Activated T-cell treated with anti-CD3 and anti-CD28 coated beads, Interleukin-2, amount 50 U/mL, for 4 hours (primary cell): ENCODE measurements around the gene RNLS. TPM values are rescaled to one million over a fixed set of nuclear protein-coding genes. Genes with fewer than 3 reads are reported as not detected.

Experiments used
- ATAC-seq, 2 donors: fragments of 200-7000 bp; cut with Tn5 transposase; one replicate each; pipeline ENCODE4 v1.10.0; 2021
- DNase-seq: peaks from one replicate; pipeline ENCODE4 v3.0.0-alpha.2; 2020
- H3K27me3 Mint-ChIP-seq: one replicate; pipeline ENCODE4 v1.8.0; 2021; ENCODE audit warnings: low read depth, mixed read lengths
- H3K36me3 Mint-ChIP-seq: one replicate; pipeline ENCODE4 v1.8.0; 2022; ENCODE audit warnings: mixed read lengths; ENCODE audit not compliant: insufficient read depth
- H3K4me1 Mint-ChIP-seq: one replicate; pipeline ENCODE4 v1.8.0; 2021; ENCODE audit warnings: low read depth, mixed read lengths
- H3K4me3 Mint-ChIP-seq: one replicate; pipeline ENCODE4 v1.8.0; 2021; ENCODE audit warnings: mild to moderate bottlenecking, moderate library complexity, mixed read lengths
- H3K9me3 Mint-ChIP-seq: one replicate; pipeline ENCODE4 v1.8.0; 2021; ENCODE audit warnings: mixed read lengths
- total RNA-seq, 3 donors: library from RNA; stranded (reverse); gene quantifications; one replicate each; pipeline ENCODE4 v1.2.1, GENCODE V29; 2021

Gene RNLS
- total RNA-seq, 3 donors from 2014 or later = 3.4 to 5.5 (median 5.4) TPM

GRCh38 chr10:88428976-88429375 is 154.1 kb downstream of the RNLS start:
- Mint-ChIP-seq H3K4me3 (no peak overlapping the region), H3K4me1 (peaks cover 6% of the 10 kb centered on the region), H3K9me3 (peaks cover 4% of the 10 kb centered on the region), H3K27me3 (no peaks in the 10 kb centered on the region), H3K36me3 (peaks cover 2% of the 10 kb centered on the region)
- DNase-seq = no peak
- ATAC-seq = no peak

GRCh38 chr10:88428442-88428841 is 154.7 kb downstream of the RNLS start:
- no peaks in the 10 kb centered on the region for H3K27me3 Mint-ChIP-seq
- H3K9me3 Mint-ChIP-seq = peaks cover 4% of the 10 kb centered on the region
- peaks cover 2% of the 10 kb centered on the region for H3K36me3 Mint-ChIP-seq
- H3K4me3 Mint-ChIP-seq = no peak overlapping the region
- DNase-seq (no peak), ATAC-seq (no peak)
- H3K4me1 Mint-ChIP-seq = peaks cover 6% of the 10 kb centered on the region

- H3K36me3 Mint-ChIP-seq = no peaks in the 10 kb centered on the region
- no peaks in the 10 kb centered on the region for H3K27me3 Mint-ChIP-seq
- DNase-seq = no peak
- no peak overlapping the region for H3K4me3 Mint-ChIP-seq
- peaks cover 6% of the 10 kb centered on the region for H3K4me1 Mint-ChIP-seq
- H3K9me3 Mint-ChIP-seq = no peaks in the 10 kb centered on the region
- no peak for ATAC-seq
Observed at GRCh38 chr10:88427024-88427423, 156.1 kb downstream of the RNLS start.

GRCh38 chr10:88424881-88425280 is 158.2 kb downstream of the RNLS start:
- Mint-ChIP-seq H3K9me3 (no peaks in the 10 kb centered on the region), H3K4me3 (no peak overlapping the region), H3K27me3 (no peaks in the 10 kb centered on the region), H3K36me3 (no peaks in the 10 kb centered on the region), H3K4me1 (peaks cover 6% of the 10 kb centered on the region)
- no peak for DNase-seq
- no peak for ATAC-seq

- H3K4me3 Mint-ChIP-seq = no peak overlapping the region
- no peak for DNase-seq
- H3K36me3 Mint-ChIP-seq = no peaks in the 10 kb centered on the region
- H3K9me3 Mint-ChIP-seq = no peaks in the 10 kb centered on the region
- no peaks in the 10 kb centered on the region for H3K27me3 Mint-ChIP-seq
- ATAC-seq = no peak
- H3K4me1 Mint-ChIP-seq = peaks cover 6% of the 10 kb centered on the region
Observed at GRCh38 chr10:88423732-88424131, 159.4 kb downstream of the RNLS start.

- H3K4me1 Mint-ChIP-seq = peaks cover 3% of the 10 kb centered on the region
- no peaks in the 10 kb centered on the region for H3K27me3 Mint-ChIP-seq
- ATAC-seq (no peak), DNase-seq (no peak)
- no peaks in the 10 kb centered on the region for H3K36me3 Mint-ChIP-seq
- no peak overlapping the region for H3K4me3 Mint-ChIP-seq
- no peaks in the 10 kb centered on the region for H3K9me3 Mint-ChIP-seq
Observed at GRCh38 chr10:88421590-88421989, 161.5 kb downstream of the RNLS start.

- no peak for DNase-seq
- Mint-ChIP-seq H3K36me3 (no peaks in the 10 kb centered on the region), H3K9me3 (no peaks in the 10 kb centered on the region), H3K27me3 (no peaks in the 10 kb centered on the region), H3K4me1 (no peaks in the 10 kb centered on the region), H3K4me3 (no peak overlapping the region)
- no peak for ATAC-seq
Observed at GRCh38 chr10:88418871-88419270, 164.2 kb downstream of the RNLS start.

- no peaks in the 10 kb centered on the region for H3K36me3 Mint-ChIP-seq
- ATAC-seq (no peak), DNase-seq (no peak)
- H3K4me3 Mint-ChIP-seq = no peak overlapping the region
- no peaks in the 10 kb centered on the region for H3K27me3 Mint-ChIP-seq
- H3K4me1 Mint-ChIP-seq = no peaks in the 10 kb centered on the region
- H3K9me3 Mint-ChIP-seq = no peaks in the 10 kb centered on the region
Observed at GRCh38 chr10:88417387-88418030, 165.6 kb downstream of the RNLS start.

GRCh38 chr10:88416801-88417200 is 166.3 kb downstream of the RNLS start:
- no peak overlapping the region for H3K4me3 Mint-ChIP-seq
- H3K4me1 Mint-ChIP-seq = no peaks in the 10 kb centered on the region
- H3K9me3 Mint-ChIP-seq = no peaks in the 10 kb centered on the region

GRCh38 chr10:88415533-88416130 is 167.5 kb downstream of the RNLS start:
- Mint-ChIP-seq H3K36me3 (no peaks in the 10 kb centered on the region), H3K4me1 (no peaks in the 10 kb centered on the region), H3K27me3 (no peaks in the 10 kb centered on the region), H3K9me3 (no peaks in the 10 kb centered on the region), H3K4me3 (no peak overlapping the region)
- no peak for DNase-seq
- no peak for ATAC-seq

More at GRCh38 chr10:88416801-88417200, 166.3 kb downstream of the RNLS start:
- DNase-seq (no peak), ATAC-seq (no peak)
- Mint-ChIP-seq H3K27me3 (no peaks in the 10 kb centered on the region), H3K36me3 (no peaks in the 10 kb centered on the region)

GRCh38 chr10:88413412-88413811 is 169.7 kb downstream of the RNLS start:
- H3K36me3 Mint-ChIP-seq = no peaks in the 10 kb centered on the region
- no peaks in the 10 kb centered on the region for H3K27me3 Mint-ChIP-seq
- H3K9me3 Mint-ChIP-seq = no peaks in the 10 kb centered on the region
- DNase-seq = no peak
- H3K4me1 Mint-ChIP-seq = no peaks in the 10 kb centered on the region
- no peak overlapping the region for H3K4me3 Mint-ChIP-seq
- no peak for ATAC-seq

- Mint-ChIP-seq H3K36me3 (no peaks in the 10 kb centered on the region), H3K9me3 (no peaks in the 10 kb centered on the region), H3K4me3 (no peak overlapping the region), H3K4me1 (no peaks in the 10 kb centered on the region), H3K27me3 (no peaks in the 10 kb centered on the region)
- ATAC-seq (no peak), DNase-seq (no peak)
Observed at GRCh38 chr10:88411772-88412349, 171.3 kb downstream of the RNLS start.

- no peak overlapping the region for H3K4me3 Mint-ChIP-seq
- no peaks in the 10 kb centered on the region for H3K27me3 Mint-ChIP-seq
- H3K4me1 Mint-ChIP-seq = no peaks in the 10 kb centered on the region
- H3K36me3 Mint-ChIP-seq = no peaks in the 10 kb centered on the region
- DNase-seq (no peak), ATAC-seq (peak in 1 of 2 donors; percentile 6)
- peaks cover 9% of the 10 kb centered on the region for H3K9me3 Mint-ChIP-seq
Observed at GRCh38 chr10:88409824-88410223, 173.3 kb downstream of the RNLS start.

- ATAC-seq (peak; percentile 90 to 94), DNase-seq (no peak)
- Mint-ChIP-seq H3K27me3 (no peaks in the 10 kb centered on the region), H3K9me3 (peaks cover 9% of the 10 kb centered on the region), H3K36me3 (no peaks in the 10 kb centered on the region), H3K4me1 (no peaks in the 10 kb centered on the region), H3K4me3 (no peak overlapping the region)
Observed at GRCh38 chr10:88409236-88409635, 173.9 kb downstream of the RNLS start.

GRCh38 chr10:88408096-88408495 is 175.0 kb downstream of the RNLS start:
- DNase-seq (no peak), ATAC-seq (no peak)
- no peaks in the 10 kb centered on the region for H3K36me3 Mint-ChIP-seq
- H3K27me3 Mint-ChIP-seq = no peaks in the 10 kb centered on the region
- peaks cover 9% of the 10 kb centered on the region for H3K9me3 Mint-ChIP-seq
- no peaks in the 10 kb centered on the region for H3K4me1 Mint-ChIP-seq
- no peak overlapping the region for H3K4me3 Mint-ChIP-seq
